GM12864 (cell line): ENCODE measurements around the gene ALG12.
"Not testable (repeated sequence)": the region's sequence is repeated elsewhere in the genome, so short reads cannot be mapped to it uniquely, and the experiment has no call there.

Experiments
- DNase-seq: peaks from one replicate; pipeline ENCODE4 v3.0.0-alpha.2; 2011; ENCODE audit warnings: low read depth
- H3K4me3 ChIP-seq: 2 replicates; pipeline ENCODE4 v1.5.1; 2011; ENCODE audit warnings: mild to moderate bottlenecking, low read depth, low read length, control low read depth
- TF ChIP-seq, protein P1 (sequence below): IDR thresholded peaks from 2 replicates; pipeline ENCODE4 v1.5.1; 2011; ENCODE audit warnings: low read depth, mild to moderate bottlenecking, moderate library complexity, low read length, control low read depth, inconsistent platforms; ENCODE audit errors: missing control alignments

The ALG12 gene

DNA sequence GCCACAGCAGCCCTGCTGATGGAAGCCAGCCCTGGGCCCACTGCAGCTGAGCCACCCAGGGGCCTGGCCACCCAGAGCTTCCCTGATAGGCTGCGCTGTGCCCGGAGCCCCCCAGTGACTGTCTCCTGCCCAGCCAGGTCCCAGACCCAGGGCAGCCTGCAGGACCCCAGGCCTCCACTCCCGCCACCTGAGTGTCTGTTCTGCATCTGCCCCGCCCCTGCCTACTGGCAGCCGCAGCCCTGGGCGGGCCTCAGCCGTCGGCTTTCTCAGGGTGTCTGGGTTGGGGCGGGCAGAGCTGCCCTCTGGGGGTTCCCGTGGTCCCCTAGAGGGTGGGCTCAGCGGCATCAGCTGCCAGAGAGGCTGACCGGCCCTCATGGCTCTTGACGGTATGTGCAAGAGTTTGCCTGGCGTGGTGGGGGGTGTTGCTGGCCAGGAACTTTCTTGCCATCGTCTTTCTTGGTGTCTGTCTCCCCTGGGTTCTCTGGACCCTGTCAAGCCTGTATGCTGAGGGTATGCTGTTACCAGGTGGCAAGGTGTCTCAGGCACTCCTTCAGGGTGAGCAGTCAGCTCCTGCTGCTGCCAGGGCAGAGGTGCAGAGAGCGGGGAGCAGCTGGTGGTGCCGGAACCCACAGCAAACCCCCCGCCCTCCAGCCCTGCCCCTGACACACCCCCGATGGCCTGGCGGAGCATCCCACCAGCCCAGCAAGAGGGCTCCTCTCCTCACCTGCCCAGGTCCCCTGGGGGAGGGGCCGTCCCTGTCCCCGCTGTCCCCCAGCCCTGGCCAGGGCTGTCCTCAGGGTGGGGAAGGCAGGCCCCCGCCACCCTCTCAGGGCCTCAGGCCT, 30.1 kb upstream of the ALG12 start:
- TF ChIP-seq, protein P1, sequence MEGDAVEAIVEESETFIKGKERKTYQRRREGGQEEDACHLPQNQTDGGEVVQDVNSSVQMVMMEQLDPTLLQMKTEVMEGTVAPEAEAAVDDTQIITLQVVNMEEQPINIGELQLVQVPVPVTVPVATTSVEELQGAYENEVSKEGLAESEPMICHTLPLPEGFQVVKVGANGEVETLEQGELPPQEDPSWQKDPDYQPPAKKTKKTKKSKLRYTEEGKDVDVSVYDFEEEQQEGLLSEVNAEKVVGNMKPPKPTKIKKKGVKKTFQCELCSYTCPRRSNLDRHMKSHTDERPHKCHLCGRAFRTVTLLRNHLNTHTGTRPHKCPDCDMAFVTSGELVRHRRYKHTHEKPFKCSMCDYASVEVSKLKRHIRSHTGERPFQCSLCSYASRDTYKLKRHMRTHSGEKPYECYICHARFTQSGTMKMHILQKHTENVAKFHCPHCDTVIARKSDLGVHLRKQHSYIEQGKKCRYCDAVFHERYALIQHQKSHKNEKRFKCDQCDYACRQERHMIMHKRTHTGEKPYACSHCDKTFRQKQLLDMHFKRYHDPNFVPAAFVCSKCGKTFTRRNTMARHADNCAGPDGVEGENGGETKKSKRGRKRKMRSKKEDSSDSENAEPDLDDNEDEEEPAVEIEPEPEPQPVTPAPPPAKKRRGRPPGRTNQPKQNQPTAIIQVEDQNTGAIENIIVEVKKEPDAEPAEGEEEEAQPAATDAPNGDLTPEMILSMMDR: no peak
- H3K4me3 ChIP-seq: no peak overlapping the region
- no peak for DNase-seq

DNA sequence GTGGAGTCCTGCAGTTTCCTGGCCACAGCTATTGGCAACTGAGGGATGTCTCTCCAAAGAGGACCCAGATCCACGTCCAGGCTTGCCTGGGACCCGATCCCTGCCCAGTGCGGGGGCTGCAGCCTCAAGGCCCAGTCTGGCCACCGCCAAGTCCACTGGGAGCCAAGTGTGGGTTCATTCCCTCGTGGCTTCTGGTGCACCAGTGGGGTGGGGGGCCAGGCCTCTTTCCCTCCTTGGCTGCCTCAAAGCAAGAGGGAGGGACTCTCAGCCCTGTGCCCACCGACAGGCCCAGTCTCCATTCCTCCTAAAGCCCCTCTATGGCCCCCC, 29.0 kb upstream of the ALG12 start:
- no peak for DNase-seq
- no peak overlapping the region for H3K4me3 ChIP-seq
- TF ChIP-seq, protein P1: no peak

DNA sequence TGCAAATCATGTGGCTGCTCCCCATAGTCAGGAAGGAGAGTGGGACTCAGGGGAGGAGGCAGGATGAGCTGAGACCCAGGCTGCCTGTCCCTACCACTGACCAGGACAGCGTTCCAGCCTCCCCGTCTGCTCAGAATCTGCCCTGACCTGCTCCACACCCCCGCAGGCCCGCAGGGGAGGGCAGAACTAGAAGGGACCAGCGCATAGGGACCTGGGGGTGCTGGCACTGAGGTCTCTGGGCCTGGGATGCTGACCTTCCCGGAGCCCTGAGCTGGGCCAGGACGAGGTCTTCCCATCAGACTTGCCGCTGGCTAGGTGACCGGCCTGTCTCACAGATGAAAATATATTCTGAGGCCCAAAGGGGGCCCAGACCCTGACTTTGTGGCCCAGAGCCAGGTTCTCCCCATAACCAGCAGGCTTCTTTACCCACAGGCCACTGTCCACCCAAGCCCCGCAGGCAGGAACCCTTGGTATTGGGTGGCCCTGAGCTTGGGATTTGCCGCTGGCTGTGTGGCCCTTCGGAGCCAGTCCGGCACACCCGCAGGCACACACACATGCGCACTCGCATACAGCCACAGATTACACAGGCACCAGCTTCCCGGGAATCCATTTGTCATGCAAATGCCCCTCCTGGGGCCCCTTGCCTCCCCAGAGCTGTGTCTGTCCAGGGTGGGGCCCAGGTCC, 28.5 kb upstream of the ALG12 start:
- no peak for DNase-seq
- TF ChIP-seq, protein P1: no peak
- H3K4me3 ChIP-seq: no peak overlapping the region

DNA sequence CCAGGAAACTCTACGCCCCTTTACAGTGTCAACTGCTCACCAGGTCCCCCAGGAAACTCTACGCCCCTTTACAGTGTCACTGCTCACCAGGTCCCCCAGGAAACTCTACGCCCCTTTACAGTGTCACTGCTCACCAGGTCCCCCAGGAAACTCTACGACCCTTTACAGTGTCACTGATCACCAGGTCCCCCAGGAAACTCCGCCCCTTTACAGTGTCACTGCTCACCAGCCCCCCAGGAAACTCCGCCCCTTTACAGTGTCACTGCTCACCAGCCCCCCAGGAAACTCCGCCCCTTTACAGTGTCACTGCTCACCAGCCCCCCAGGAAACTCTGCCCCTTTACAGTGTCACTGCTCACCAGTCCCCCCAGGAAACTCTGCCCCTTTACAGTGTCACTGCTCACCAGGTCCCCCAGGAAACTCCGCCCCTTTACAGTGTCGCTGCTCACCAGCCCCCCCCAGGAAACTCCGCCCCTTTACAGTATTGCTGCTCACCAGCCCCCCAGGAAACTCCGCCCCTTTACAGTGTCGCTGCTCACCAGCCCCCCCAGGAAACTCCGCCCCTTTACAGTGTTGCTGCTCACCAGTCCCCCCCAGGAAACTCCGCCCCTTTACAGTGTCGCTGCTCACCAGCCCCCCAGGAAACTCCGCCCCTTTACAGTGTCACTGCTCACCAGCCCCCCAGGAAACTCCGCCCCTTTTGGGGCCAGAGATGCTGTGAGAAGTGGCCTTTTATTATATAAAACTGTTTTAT, 27.0 kb upstream of the ALG12 start:
- not testable (repeated sequence) for DNase-seq, H3K4me3 ChIP-seq

DNA sequence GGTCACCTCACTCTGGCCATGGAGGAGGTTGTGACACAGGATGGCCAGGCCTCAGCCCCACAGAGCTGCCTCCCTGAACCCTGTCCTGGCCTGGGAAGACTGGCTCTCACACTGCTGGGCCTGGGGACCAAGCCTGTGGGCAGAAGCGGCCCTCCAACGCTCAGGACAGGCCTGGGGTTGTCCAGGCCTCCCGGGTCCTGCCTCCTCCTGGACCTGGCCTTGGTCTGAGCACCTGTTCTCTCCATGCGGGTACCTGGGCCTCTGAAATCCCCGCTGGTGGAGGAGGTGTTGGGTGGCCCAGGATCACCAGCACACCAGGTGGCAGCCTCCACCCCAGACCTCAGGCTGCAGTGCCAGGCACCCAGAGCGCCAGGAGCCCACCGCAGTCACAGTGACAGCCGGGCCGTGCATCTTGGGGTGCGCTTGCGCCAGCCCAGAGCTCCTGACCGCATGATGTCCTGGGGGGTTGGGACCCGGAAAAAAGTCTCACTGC, 26.2 kb upstream of the ALG12 start:
- no peak for DNase-seq
- TF ChIP-seq, protein P1: no peak
- no peak overlapping the region for H3K4me3 ChIP-seq

DNA sequence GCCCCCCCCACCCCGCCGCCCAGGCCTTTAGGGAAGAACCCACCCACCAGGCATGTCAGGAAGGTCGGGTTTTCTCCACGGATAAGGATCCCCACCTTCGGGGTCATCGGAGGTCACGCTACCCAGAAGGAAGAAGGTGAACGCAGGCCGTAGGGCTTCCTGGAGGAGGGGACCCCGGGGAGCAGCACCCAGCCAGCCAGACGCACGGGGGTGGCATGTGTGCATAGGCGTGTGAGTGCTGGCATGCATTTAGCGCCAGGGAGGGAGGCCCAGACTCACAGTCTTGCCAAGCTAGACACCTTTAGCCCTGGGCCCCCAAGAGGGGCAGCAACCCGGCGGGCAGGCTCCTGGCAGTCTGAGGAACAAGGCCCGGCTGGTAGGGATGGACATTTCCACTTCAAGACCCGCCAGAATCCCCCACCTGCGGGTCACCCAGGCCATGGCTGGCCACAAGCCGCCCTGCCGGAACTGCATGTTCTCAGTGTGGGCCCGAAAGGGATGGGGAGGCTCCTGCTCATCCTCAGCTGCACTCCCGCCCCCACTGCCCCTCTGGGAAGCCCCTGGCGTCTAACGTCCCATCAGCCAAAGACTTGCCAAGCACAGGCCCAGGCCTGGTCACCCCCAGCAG, 25.6 kb upstream of the ALG12 start:
- no peak overlapping the region for H3K4me3 ChIP-seq
- DNase-seq: no peak
- TF ChIP-seq, protein P1: no peak

DNA sequence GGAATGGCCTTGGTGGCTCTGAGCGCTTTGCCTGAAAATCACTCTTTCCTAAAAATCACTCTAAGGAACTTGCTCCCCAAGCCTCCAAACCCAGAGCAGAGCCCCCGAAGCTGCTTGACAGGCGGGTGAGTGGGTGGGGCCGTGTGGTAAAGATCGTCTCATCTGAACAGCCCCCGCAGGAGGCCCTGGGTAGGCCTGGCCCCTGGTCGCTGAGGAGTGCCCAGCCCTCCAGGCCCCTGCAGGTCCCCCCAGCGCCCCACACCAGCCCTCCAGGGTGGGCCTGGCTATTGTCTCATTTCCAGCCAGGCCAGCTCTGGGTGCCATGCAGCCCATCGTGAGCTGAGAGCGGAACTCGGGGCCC, 25.1 kb upstream of the ALG12 start:
- H3K4me3 ChIP-seq: no peak overlapping the region
- TF ChIP-seq, protein P1: no peak
- DNase-seq: no peak
